DND-41 (cell line): ENCODE data around the gene TUB.

Experiments used
- ATAC-seq: fragments of 200-7000 bp; cut with Tn5 transposase; 3 replicates; pipeline ENCODE4 v1.9.1; 2021; ENCODE audit warnings: low read depth; ENCODE audit not compliant: insufficient read depth
- DNase-seq: peaks from one replicate; pipeline ENCODE4 v3.0.0-alpha.2; 2020
- H2AFZ ChIP-seq: 2 replicates; pipeline ENCODE4 v1.6.0; 2012; ENCODE audit warnings: low read depth, low read length
- H3K27ac ChIP-seq: 2 replicates; pipeline ENCODE4 v1.5.1; 2012; ENCODE audit warnings: low read length, inconsistent platforms
- H3K27me3 ChIP-seq: fragments of 200-600 bp; sonication (generic); 2 replicates; pipeline ENCODE4 v1.6.0; 2012; ENCODE audit warnings: low read length, mild to moderate bottlenecking, inconsistent platforms; ENCODE audit not compliant: insufficient read depth, poor library complexity
- H3K36me3 ChIP-seq: 2 replicates; pipeline ENCODE4 v1.5.1; 2012; ENCODE audit warnings: low read length, inconsistent platforms; ENCODE audit not compliant: insufficient read depth
- H3K4me1 ChIP-seq: 2 replicates; pipeline ENCODE4 v1.5.1; 2012; ENCODE audit warnings: mild to moderate bottlenecking, low read length; ENCODE audit not compliant: insufficient read depth
- H3K4me2 ChIP-seq: 2 replicates; pipeline ENCODE4 v1.6.0; 2012; ENCODE audit warnings: mild to moderate bottlenecking, moderate library complexity, low read length, inconsistent platforms; ENCODE audit not compliant: insufficient read depth
- H3K4me3 ChIP-seq, 2 experiments: fragments of 200-600 bp in 1 of 2; shearing (Covaris generic) in 1 of 2; 2 replicates each; pipeline ENCODE4 v1.5.1; 2012 to 2016; ENCODE audit warnings: inconsistent platforms in 2 of 2, low read length in 2 of 2, mild to moderate bottlenecking in 2 of 2, low read depth in 1 of 2, moderate library complexity in 1 of 2
- H3K79me2 ChIP-seq: 2 replicates; pipeline ENCODE4 v1.6.0; 2012; ENCODE audit warnings: low read length, inconsistent platforms; ENCODE audit not compliant: insufficient read depth
- H3K9ac ChIP-seq: 2 replicates; pipeline ENCODE4 v1.6.0; 2012; ENCODE audit warnings: low read depth, mild to moderate bottlenecking, inconsistent platforms, low read length, moderate library complexity
- H3K9me3 ChIP-seq: 2 replicates; pipeline ENCODE4 v1.5.1; 2012; ENCODE audit warnings: low read length, moderate library complexity, mild to moderate bottlenecking, inconsistent platforms; ENCODE audit not compliant: insufficient read depth, severe bottlenecking
- H4K20me1 ChIP-seq: 2 replicates; pipeline ENCODE4 v1.6.0; 2012; ENCODE audit warnings: low read length; ENCODE audit not compliant: insufficient read depth
- CTCF ChIP-seq: IDR thresholded peaks from 2 replicates; pipeline ENCODE4 v1.5.1; 2012; ENCODE audit warnings: borderline replicate concordance, low read length, moderate library complexity, mild to moderate bottlenecking; ENCODE audit not compliant: poor library complexity, severe bottlenecking; ENCODE audit errors: extremely low read depth
- EZH2 ChIP-seq: IDR thresholded peaks from 3 replicates; pipeline ENCODE4 v1.6.1; 2012; ENCODE audit warnings: borderline replicate concordance, low read depth, mild to moderate bottlenecking, moderate library complexity, low read length, inconsistent platforms; ENCODE audit not compliant: severe bottlenecking

Gene TUB

DNA sequence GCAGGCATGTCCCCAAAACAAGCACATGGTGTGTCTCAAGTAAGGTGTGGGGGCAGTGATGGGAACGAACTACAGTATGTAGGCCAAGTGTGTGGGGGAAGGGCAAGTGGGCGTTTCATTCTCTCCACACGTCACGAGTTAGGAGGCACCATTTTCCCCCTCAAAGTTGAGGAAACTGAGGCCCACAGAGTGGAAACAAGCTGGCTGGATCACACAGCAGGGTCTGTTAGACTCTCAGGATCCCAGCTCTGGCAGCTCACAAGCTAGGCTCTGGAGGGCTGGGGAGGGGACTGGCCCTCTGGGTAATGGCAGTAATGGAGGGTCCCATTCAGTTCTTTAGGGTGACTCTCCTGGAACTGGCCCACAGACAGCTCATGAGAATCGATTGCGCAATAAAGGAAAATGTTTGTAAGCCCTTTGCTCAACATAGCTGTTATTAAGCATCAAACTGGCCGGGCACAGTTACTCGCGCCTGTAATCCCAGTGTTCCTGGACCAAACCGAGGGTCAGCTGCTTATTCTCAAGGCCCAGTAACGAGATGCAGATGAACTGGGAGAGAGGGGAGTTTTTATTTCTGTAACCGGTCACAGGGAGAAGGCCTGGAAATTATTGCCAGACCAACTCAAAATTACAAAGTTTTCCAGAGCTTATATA, 24.1 kb upstream of the TUB start:
- Histone ChIP-seq H3K4me1 (no peaks in the 10 kb centered on the region), H3K79me2 (no peaks in the 10 kb centered on the region), H3K27ac (no peak overlapping the region), H3K36me3 (no peaks in the 10 kb centered on the region), H3K9me3 (no peaks in the 10 kb centered on the region), H2AFZ (no peak overlapping the region), H3K4me3 (no peak overlapping the region), H3K9ac (no peak overlapping the region), H3K27me3 (peaks cover 10% of the 10 kb centered on the region), H4K20me1 (no peaks in the 10 kb centered on the region), H3K4me2 (no peak overlapping the region)
- no peak for ATAC-seq
- TF ChIP-seq EZH2 (no peak), CTCF (no peak)
- DNase-seq, result no peak

DNA sequence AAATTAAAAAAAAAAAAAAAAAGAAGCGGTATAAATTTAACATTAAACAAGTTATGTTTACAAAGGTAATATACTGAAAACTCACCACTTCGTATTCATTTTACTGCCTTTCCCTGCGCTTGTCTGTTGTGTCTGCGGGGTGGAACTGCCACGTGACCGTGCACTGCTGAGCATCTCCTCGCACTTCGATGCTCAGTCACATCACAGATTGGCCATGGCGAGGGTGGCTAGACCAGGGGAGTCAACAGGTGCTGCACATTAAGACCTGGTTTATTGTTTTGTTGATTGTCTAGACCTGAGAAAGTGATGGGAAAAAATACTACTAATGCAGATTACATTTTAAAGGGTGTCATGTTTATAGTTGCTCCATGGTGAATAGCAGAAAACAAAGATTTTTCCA, 22.8 kb upstream of the TUB start:
- Histone ChIP-seq H3K4me2 (no peak overlapping the region), H2AFZ (no peak overlapping the region), H3K9ac (no peak overlapping the region), H4K20me1 (no peaks in the 10 kb centered on the region), H3K27me3 (peaks cover 10% of the 10 kb centered on the region), H3K4me1 (no peaks in the 10 kb centered on the region), H3K79me2 (no peaks in the 10 kb centered on the region), H3K9me3 (no peaks in the 10 kb centered on the region), H3K4me3 (no peak overlapping the region), H3K36me3 (no peaks in the 10 kb centered on the region), H3K27ac (no peak overlapping the region)
- no peak for TF ChIP-seq CTCF
- TF ChIP-seq EZH2, result no peak
- DNase-seq (no peak), ATAC-seq (no peak)

DNA sequence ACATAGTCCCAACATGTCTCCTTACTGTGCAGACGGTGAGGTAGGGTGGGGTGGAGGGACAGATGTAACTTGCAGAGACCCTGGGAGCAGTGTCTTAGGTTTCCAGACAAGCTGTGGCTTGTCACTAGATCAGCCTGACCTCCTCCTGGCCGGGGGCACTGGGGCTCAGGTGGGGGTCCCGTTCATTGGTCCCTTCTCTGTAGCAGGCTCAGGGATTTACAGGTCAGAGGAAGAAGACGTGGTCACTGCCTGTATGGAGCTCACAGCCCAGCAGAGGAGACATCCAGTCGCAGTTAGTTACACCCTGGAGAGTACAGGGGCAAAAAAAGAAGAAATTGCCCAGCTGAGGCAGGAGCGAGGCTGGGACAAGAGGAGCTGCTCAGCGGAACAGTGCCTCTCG, 22.0 kb upstream of the TUB start:
- no peaks in the 10 kb centered on the region for H3K9me3 ChIP-seq
- no peak for TF ChIP-seq EZH2
- TF ChIP-seq CTCF, result no peak
- no peaks in the 10 kb centered on the region for H4K20me1 ChIP-seq
- H3K27me3 ChIP-seq, result peaks cover 10% of the 10 kb centered on the region
- no peak for DNase-seq
- no peak overlapping the region for H2AFZ ChIP-seq
- H3K36me3 ChIP-seq, result no peaks in the 10 kb centered on the region
- no peak overlapping the region for H3K4me2 ChIP-seq
- no peaks in the 10 kb centered on the region for H3K79me2 ChIP-seq
- no peaks in the 10 kb centered on the region for H3K4me1 ChIP-seq
- no peak overlapping the region for H3K27ac ChIP-seq
- ATAC-seq, result no peak
- no peak overlapping the region for H3K9ac ChIP-seq
- no peak overlapping the region for H3K4me3 ChIP-seq

DNA sequence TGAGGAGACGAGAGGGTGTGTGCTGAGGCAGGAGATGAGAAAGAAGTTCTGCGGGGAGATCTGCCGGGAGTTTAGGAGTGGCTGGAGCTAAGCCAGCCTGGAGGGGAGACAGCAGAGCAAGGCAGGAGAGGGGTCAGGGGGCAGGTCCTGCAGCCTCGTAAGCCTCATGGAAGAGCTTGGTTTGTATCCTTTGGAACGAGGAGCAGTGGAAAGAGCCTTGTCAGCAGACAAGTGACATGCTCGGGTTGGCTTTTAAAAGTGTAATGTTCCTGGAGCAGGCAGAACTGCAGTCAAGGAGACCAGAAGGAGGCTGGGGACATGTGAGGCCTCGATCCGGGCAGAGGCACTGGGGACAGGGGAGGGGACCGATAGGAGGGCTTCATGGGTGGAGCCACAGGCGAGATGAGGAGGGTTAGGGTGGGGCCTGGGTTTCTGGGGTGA, 21.4 kb upstream of the TUB start:
- Histone ChIP-seq H3K9me3 (no peaks in the 10 kb centered on the region), H3K4me2 (no peak overlapping the region), H3K4me1 (no peaks in the 10 kb centered on the region), H2AFZ (no peak overlapping the region), H3K27ac (no peak overlapping the region), H4K20me1 (no peaks in the 10 kb centered on the region), H3K79me2 (no peaks in the 10 kb centered on the region), H3K4me3 (no peak overlapping the region), H3K9ac (no peak overlapping the region), H3K27me3 (peaks cover 10% of the 10 kb centered on the region), H3K36me3 (no peaks in the 10 kb centered on the region)
- TF ChIP-seq CTCF (no peak), EZH2 (no peak)
- no peak for DNase-seq
- no peak for ATAC-seq
